Stimulated activated naive CD8-positive, alpha-beta T cell treated with anti-CD3 and anti-CD28 coated beads, Interleukin-15, Interleukin-2, amounts not matched to agents 100 ng/mL and 50 ng/mL, for 24 hours (primary cell): ENCODE measurements around the gene ZNF358.

ENCODE experiments used
- H3K27ac Mint-ChIP-seq: one replicate; pipeline ENCODE4 v1.8.0; 2021; ENCODE audit warnings: mild to moderate bottlenecking, mixed read lengths
- H3K27me3 Mint-ChIP-seq: one replicate; pipeline ENCODE4 v1.8.0; 2021; ENCODE audit warnings: mixed read lengths
- H3K36me3 Mint-ChIP-seq: one replicate; pipeline ENCODE4 v1.8.0; 2021; ENCODE audit warnings: low read depth, mixed read lengths
- H3K4me1 Mint-ChIP-seq: one replicate; pipeline ENCODE4 v1.8.0; 2021; ENCODE audit warnings: low read depth, mixed read lengths
- H3K4me3 Mint-ChIP-seq: one replicate; pipeline ENCODE4 v1.8.0; 2021; ENCODE audit warnings: mild to moderate bottlenecking, mixed read lengths
- H3K9me3 Mint-ChIP-seq: one replicate; pipeline ENCODE4 v1.8.0; 2021; ENCODE audit warnings: mixed read lengths

The ZNF358 gene

GRCh38 chr19:7515645-7516151 lies at the start of gene ZNF358:
Gene ZNF358 (plus strand): TSS chr19:7516103. CDS start chr19:7519243, 3,140 bp downstream.
- no peaks in the 10 kb centered on the region for H3K9me3 Mint-ChIP-seq
- H3K36me3 Mint-ChIP-seq, result no peaks in the 10 kb centered on the region
- no peaks in the 10 kb centered on the region for H3K27me3 Mint-ChIP-seq
- peak within 1 kb of the TSS; percentile 99 for H3K27ac Mint-ChIP-seq
- H3K4me3 Mint-ChIP-seq, result peak within 1 kb of the TSS; percentile 90
- H3K4me1 Mint-ChIP-seq, result peaks cover 16% of the 10 kb centered on the region

- Mint-ChIP-seq H3K9me3 (no peaks in the 10 kb centered on the region), H3K4me1 (no peaks in the 10 kb centered on the region), H3K27me3 (no peaks in the 10 kb centered on the region), H3K27ac (no peak overlapping the region), H3K4me3 (no peak overlapping the region), H3K36me3 (peaks cover 22% of the 10 kb centered on the region)
Measured at GRCh38 chr19:7467009-7467989, 48.6 kb upstream of the ZNF358 start.

GRCh38 chr19:7468840-7469239 lies 47.1 kb upstream of the ZNF358 start:
- H3K36me3 Mint-ChIP-seq, result peaks cover 20% of the 10 kb centered on the region

GRCh38 chr19:7469669-7470285 lies 46.1 kb upstream of the ZNF358 start:
- H3K4me1 Mint-ChIP-seq, result peaks cover 3% of the 10 kb centered on the region
- H3K36me3 Mint-ChIP-seq, result peaks cover 16% of the 10 kb centered on the region
- no peak overlapping the region for H3K27ac Mint-ChIP-seq
- no peaks in the 10 kb centered on the region for H3K27me3 Mint-ChIP-seq
- no peaks in the 10 kb centered on the region for H3K9me3 Mint-ChIP-seq
- H3K4me3 Mint-ChIP-seq, result no peak overlapping the region

More at GRCh38 chr19:7468840-7469239, 47.1 kb upstream of the ZNF358 start:
- Mint-ChIP-seq H3K4me1 (peaks cover 3% of the 10 kb centered on the region), H3K27me3 (no peaks in the 10 kb centered on the region), H3K4me3 (no peak overlapping the region), H3K27ac (no peak overlapping the region), H3K9me3 (no peaks in the 10 kb centered on the region)

- H3K36me3 Mint-ChIP-seq, result peaks cover 15% of the 10 kb centered on the region
- no peaks in the 10 kb centered on the region for H3K9me3 Mint-ChIP-seq
- peaks cover 3% of the 10 kb centered on the region for H3K4me1 Mint-ChIP-seq
- no peaks in the 10 kb centered on the region for H3K27me3 Mint-ChIP-seq
- H3K27ac Mint-ChIP-seq, result no peak overlapping the region
- H3K4me3 Mint-ChIP-seq, result no peak overlapping the region
Measured at GRCh38 chr19:7470540-7471305, 45.2 kb upstream of the ZNF358 start.

- peaks cover 15% of the 10 kb centered on the region for H3K36me3 Mint-ChIP-seq
- no peaks in the 10 kb centered on the region for H3K9me3 Mint-ChIP-seq
- no peak overlapping the region for H3K4me3 Mint-ChIP-seq
- peaks cover 3% of the 10 kb centered on the region for H3K4me1 Mint-ChIP-seq
- no peaks in the 10 kb centered on the region for H3K27me3 Mint-ChIP-seq
- H3K27ac Mint-ChIP-seq, result no peak overlapping the region
Measured at GRCh38 chr19:7471696-7472615, 43.9 kb upstream of the ZNF358 start.

GRCh38 chr19:7475665-7476064 lies 40.2 kb upstream of the ZNF358 start:
- H3K27me3 Mint-ChIP-seq, result no peaks in the 10 kb centered on the region
- peaks cover 3% of the 10 kb centered on the region for H3K4me1 Mint-ChIP-seq
- H3K36me3 Mint-ChIP-seq, result peaks cover 12% of the 10 kb centered on the region
- no peak overlapping the region for H3K4me3 Mint-ChIP-seq
- H3K27ac Mint-ChIP-seq, result no peak overlapping the region
- H3K9me3 Mint-ChIP-seq, result no peaks in the 10 kb centered on the region

GRCh38 chr19:7476241-7476640 lies 39.7 kb upstream of the ZNF358 start:
- H3K9me3 Mint-ChIP-seq, result no peaks in the 10 kb centered on the region
- H3K4me1 Mint-ChIP-seq, result peaks cover 3% of the 10 kb centered on the region
- no peaks in the 10 kb centered on the region for H3K27me3 Mint-ChIP-seq
- no peak overlapping the region for H3K27ac Mint-ChIP-seq
- peaks cover 12% of the 10 kb centered on the region for H3K36me3 Mint-ChIP-seq
- H3K4me3 Mint-ChIP-seq, result no peak overlapping the region

- H3K27me3 Mint-ChIP-seq, result no peaks in the 10 kb centered on the region
- no peak overlapping the region for H3K27ac Mint-ChIP-seq
- H3K36me3 Mint-ChIP-seq, result peaks cover 6% of the 10 kb centered on the region
- H3K9me3 Mint-ChIP-seq, result no peaks in the 10 kb centered on the region
- H3K4me1 Mint-ChIP-seq, result peaks cover 3% of the 10 kb centered on the region
- H3K4me3 Mint-ChIP-seq, result no peak overlapping the region
Measured at GRCh38 chr19:7476777-7477494, 39.0 kb upstream of the ZNF358 start.

GRCh38 chr19:7477758-7478157 lies 38.1 kb upstream of the ZNF358 start:
- Mint-ChIP-seq H3K4me1 (peaks cover 3% of the 10 kb centered on the region), H3K4me3 (no peak overlapping the region), H3K9me3 (no peaks in the 10 kb centered on the region), H3K27me3 (no peaks in the 10 kb centered on the region), H3K36me3 (no peaks in the 10 kb centered on the region), H3K27ac (no peak overlapping the region)

- Mint-ChIP-seq H3K9me3 (no peaks in the 10 kb centered on the region), H3K4me1 (peaks cover 3% of the 10 kb centered on the region), H3K36me3 (no peaks in the 10 kb centered on the region), H3K4me3 (no peak overlapping the region), H3K27ac (no peak overlapping the region), H3K27me3 (no peaks in the 10 kb centered on the region)
Measured at GRCh38 chr19:7478173-7478842, 37.6 kb upstream of the ZNF358 start.

GRCh38 chr19:7478843-7479227 lies 37.1 kb upstream of the ZNF358 start:
- H3K27ac Mint-ChIP-seq, result no peak overlapping the region
- no peaks in the 10 kb centered on the region for H3K36me3 Mint-ChIP-seq
- peaks cover 9% of the 10 kb centered on the region for H3K4me1 Mint-ChIP-seq
- H3K27me3 Mint-ChIP-seq, result no peaks in the 10 kb centered on the region
- no peak overlapping the region for H3K4me3 Mint-ChIP-seq
- H3K9me3 Mint-ChIP-seq, result no peaks in the 10 kb centered on the region
